Measurements from ENCODE around the gene SUSD4. TPM values are rescaled to one million over a fixed set of nuclear protein-coding genes. Genes with fewer than 3 reads are reported as not detected.

Gene SUSD4
- total and polyA plus RNA-seq, 9 of the 15 experiments (the other 6 are each of a cell fraction or from before 2014, with no cell fraction given): 0.06 to 1.7 (median 0.09) TPM; not detected in 4

GRCh38 chr1:223402790-223403142 lies 38.8 kb upstream of the SUSD4 start (continued):
- TF ChIP-seq, protein P1, sequence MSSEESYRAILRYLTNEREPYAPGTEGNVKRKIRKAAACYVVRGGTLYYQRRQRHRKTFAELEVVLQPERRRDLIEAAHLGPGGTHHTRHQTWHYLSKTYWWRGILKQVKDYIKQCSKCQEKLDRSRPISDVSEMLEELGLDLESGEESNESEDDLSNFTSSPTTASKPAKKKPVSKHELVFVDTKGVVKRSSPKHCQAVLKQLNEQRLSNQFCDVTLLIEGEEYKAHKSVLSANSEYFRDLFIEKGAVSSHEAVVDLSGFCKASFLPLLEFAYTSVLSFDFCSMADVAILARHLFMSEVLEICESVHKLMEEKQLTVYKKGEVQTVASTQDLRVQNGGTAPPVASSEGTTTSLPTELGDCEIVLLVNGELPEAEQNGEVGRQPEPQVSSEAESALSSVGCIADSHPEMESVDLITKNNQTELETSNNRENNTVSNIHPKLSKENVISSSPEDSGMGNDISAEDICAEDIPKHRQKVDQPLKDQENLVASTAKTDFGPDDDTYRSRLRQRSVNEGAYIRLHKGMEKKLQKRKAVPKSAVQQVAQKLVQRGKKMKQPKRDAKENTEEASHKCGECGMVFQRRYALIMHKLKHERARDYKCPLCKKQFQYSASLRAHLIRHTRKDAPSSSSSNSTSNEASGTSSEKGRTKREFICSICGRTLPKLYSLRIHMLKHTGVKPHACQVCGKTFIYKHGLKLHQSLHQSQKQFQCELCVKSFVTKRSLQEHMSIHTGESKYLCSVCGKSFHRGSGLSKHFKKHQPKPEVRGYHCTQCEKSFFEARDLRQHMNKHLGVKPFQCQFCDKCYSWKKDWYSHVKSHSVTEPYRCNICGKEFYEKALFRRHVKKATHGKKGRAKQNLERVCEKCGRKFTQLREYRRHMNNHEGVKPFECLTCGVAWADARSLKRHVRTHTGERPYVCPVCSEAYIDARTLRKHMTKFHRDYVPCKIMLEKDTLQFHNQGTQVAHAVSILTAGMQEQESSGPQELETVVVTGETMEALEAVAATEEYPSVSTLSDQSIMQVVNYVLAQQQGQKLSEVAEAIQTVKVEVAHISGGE (CRISPR knock-in tag; IDR thresholded peaks at IDR 0.05): peak in 1 of 3 experiments; percentile 80; a peak in 2 of 6 replicates
- TF ChIP-seq ADNP (tag; IDR thresholded peaks at IDR 0.05) (no peak), ZNF445 (CRISPR knock-in tag; IDR thresholded peaks at IDR 0.05; ENCODE audit: low read depth) (no peak), HMG20A (CRISPR knock-in tag; conservative IDR thresholded peaks at IDR 0.05) (no peak), RBM14 (IDR thresholded peaks at IDR 0.05; ENCODE audit: borderline replicate concordance, insufficient read depth, low read depth, low read length) (no peak), L3MBTL2 (IDR thresholded peaks at IDR 0.05) (no peak), ZNF408 (CRISPR knock-in tag; IDR thresholded peaks at IDR 0.05; ENCODE audit: low read depth) (no peak), ZBTB1 (CRISPR knock-in tag; IDR thresholded peaks at IDR 0.05; ENCODE audit: borderline replicate concordance, low read depth) (no peak), NFIX (CRISPR knock-in tag; IDR thresholded peaks at IDR 0.05; ENCODE audit: low read depth) (no peak), PHTF2 (CRISPR knock-in tag; IDR thresholded peaks at IDR 0.05) (no peak), DIDO1 (tag; IDR thresholded peaks at IDR 0.05; ENCODE audit: low read depth) (no peak), YY1 (IDR thresholded peaks at IDR 0.05; ENCODE audit: borderline replicate concordance in 1 of 3, control insufficient read depth in 1 of 3, extremely low read depth in 1 of 3, insufficient read depth in 3 of 3, insufficient read length in 1 of 3, insufficient replicate concordance in 2 of 3, low read depth in 1 of 3, low read length in 2 of 3) (no peak), ZSCAN29 (IDR thresholded peaks at IDR 0.05) (no peak), RBM25 (IDR thresholded peaks at IDR 0.05; ENCODE audit: low read depth, low read length, severe bottlenecking) (no peak), CBFB (CRISPR knock-in tag; IDR thresholded peaks at IDR 0.05) (no peak), STAG1 (CRISPR knock-in tag; IDR thresholded peaks at IDR 0.05; ENCODE audit: borderline replicate concordance) (no peak), TCF7L2 (IDR thresholded peaks at IDR 0.05; ENCODE audit: low read depth, low read length) (no peak), BRCA1 (IDR thresholded peaks at IDR 0.05) (no peak), BRCA1 (CRISPR knock-in tag; IDR thresholded peaks at IDR 0.05) (no peak), ZBED1 (IDR thresholded peaks at IDR 0.05) (no peak), ZBTB43 (CRISPR knock-in tag; IDR thresholded peaks at IDR 0.05) (no peak), ZNF57 (CRISPR knock-in tag; IDR thresholded peaks at IDR 0.05) (no peak), ZFP1 (CRISPR knock-in tag; IDR thresholded peaks at IDR 0.05) (no peak), LEF1 (IDR thresholded peaks at IDR 0.05) (peak; percentile 19; the same call in 1 of the 2 replicates)
- TF ChIP-seq, protein P2, sequence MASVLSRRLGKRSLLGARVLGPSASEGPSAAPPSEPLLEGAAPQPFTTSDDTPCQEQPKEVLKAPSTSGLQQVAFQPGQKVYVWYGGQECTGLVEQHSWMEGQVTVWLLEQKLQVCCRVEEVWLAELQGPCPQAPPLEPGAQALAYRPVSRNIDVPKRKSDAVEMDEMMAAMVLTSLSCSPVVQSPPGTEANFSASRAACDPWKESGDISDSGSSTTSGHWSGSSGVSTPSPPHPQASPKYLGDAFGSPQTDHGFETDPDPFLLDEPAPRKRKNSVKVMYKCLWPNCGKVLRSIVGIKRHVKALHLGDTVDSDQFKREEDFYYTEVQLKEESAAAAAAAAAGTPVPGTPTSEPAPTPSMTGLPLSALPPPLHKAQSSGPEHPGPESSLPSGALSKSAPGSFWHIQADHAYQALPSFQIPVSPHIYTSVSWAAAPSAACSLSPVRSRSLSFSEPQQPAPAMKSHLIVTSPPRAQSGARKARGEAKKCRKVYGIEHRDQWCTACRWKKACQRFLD (CRISPR knock-in tag; IDR thresholded peaks at IDR 0.05): no peak

All from K562 (cell line).